ENCODE data around the gene ADRB2. TPM values are rescaled to one million over a fixed set of nuclear protein-coding genes. Genes with fewer than 3 reads are reported as not detected.

ADRB2 gene
- total and polyA plus RNA-seq, 8 donors, result 0.70 to 14.2 (median 1.6) TPM

DNA sequence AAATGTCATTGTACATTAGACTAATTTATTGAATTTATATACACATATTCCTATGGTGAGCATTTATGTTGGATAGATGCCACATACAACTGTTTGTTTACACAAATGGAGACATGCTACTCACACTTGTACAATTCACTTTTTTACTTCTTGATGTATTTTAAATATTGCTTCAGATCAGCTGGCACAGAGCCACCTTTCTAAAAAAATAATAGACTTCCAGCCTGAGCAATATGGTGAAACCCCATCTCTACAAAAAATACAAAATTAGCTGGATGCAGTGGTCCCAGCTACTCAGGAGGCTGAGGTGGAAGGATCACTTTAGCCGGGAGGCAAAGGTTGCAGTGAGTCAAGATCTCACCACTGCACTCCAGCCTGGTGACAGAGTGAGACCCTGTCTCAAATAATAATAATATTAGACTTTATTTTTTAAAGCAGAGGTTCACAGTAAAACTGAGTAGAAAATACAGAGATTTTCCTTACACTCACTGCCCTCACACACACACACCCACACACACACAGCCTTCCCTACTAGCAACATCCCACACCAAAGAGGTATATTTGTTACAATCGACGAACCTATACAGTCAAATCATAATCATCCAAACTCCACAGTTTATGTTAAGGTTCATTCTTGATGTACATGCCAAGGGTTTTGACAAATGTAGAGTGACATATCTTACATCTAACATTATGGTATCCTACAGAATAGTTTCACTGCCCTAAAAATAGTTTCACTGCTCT, 16.5 kb upstream of the ADRB2 start:
- TF ChIP-seq, protein P1, sequence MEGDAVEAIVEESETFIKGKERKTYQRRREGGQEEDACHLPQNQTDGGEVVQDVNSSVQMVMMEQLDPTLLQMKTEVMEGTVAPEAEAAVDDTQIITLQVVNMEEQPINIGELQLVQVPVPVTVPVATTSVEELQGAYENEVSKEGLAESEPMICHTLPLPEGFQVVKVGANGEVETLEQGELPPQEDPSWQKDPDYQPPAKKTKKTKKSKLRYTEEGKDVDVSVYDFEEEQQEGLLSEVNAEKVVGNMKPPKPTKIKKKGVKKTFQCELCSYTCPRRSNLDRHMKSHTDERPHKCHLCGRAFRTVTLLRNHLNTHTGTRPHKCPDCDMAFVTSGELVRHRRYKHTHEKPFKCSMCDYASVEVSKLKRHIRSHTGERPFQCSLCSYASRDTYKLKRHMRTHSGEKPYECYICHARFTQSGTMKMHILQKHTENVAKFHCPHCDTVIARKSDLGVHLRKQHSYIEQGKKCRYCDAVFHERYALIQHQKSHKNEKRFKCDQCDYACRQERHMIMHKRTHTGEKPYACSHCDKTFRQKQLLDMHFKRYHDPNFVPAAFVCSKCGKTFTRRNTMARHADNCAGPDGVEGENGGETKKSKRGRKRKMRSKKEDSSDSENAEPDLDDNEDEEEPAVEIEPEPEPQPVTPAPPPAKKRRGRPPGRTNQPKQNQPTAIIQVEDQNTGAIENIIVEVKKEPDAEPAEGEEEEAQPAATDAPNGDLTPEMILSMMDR (IDR thresholded peaks at IDR 0.05), result no peak
- Histone ChIP-seq H3K27me3 (no peaks in the 10 kb centered on the region), H3K4me3 (peak overlapping the region in 1 of 2 donors; percentile 22), H3K27ac (peak overlapping the region; percentile 35 to 95), H3K36me3 (no peaks in the 10 kb centered on the region), H3K4me1 (peaks cover 34 to 70% of the 10 kb centered on the region in 2 donors), H3K9me3 (no peaks in the 10 kb centered on the region)
- intact Hi-C loops (cut with DNase I), result no loop called here
- ATAC-seq, result no peak
- DNase-seq, result no peak

DNA sequence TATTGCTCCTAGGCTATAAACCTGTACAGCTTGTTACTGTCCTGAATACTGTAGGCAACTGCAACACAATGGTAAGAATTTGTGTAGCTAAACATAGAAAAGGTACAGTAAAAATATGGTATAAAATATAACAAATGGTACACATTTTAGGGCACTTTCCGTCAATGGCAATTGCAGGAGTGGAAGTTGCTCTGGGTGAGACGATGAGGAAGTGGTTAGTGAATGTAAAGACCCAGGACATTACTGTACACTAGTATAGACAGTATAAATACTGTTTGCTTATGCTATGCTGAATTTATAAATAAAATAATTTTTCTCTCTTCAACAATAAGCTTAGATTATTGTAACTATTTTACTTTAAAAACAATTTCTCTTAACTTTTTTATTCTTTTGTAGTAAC, 15.6 kb upstream of the ADRB2 start:
- no peak for ATAC-seq
- no peaks in the 10 kb centered on the region for H3K27me3 ChIP-seq
- H3K4me1 ChIP-seq, result peaks cover 26 to 61% of the 10 kb centered on the region in 2 donors
- no peaks in the 10 kb centered on the region for H3K36me3 ChIP-seq
- H3K27ac ChIP-seq, result peak overlapping the region in 1 of 2 donors; percentile 95
- intact Hi-C loops (cut with DNase I), result no loop called here
- TF ChIP-seq, protein P1 (IDR thresholded peaks at IDR 0.05), result no peak
- DNase-seq, result no peak
- H3K4me3 ChIP-seq, result no peak overlapping the region
- H3K9me3 ChIP-seq, result no peaks in the 10 kb centered on the region

DNA sequence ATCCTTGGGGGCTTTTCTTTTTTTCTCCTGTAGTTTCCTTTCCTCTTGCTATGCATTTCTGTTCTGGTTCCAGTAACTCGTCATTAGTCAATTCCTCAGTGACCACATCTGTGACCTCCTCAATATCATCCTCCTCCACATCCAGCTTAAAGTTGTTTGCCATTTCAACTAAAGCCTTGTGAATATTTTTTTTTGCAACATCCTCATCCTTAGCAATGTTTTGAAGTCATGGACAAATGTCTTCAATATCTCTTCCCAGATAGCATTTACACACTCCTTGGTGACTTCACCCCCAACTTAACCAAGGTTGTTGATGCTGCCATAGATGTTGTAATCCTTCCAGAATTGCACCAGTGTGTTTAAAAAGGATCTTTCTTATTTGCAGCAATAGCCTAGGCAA, 14.7 kb upstream of the ADRB2 start:
- H3K27me3 ChIP-seq, result no peaks in the 10 kb centered on the region
- DNase-seq, result no peak
- no peak overlapping the region for H3K4me3 ChIP-seq
- H3K4me1 ChIP-seq, result peaks cover 26 to 60% of the 10 kb centered on the region in 2 donors
- no peaks in the 10 kb centered on the region for H3K36me3 ChIP-seq
- no peaks in the 10 kb centered on the region for H3K9me3 ChIP-seq
- ATAC-seq, result no peak
- TF ChIP-seq, protein P1 (IDR thresholded peaks at IDR 0.05), result no peak
- peak overlapping the region in 1 of 2 donors; percentile 95 for H3K27ac ChIP-seq
- intact Hi-C loops (cut with DNase I), result no loop called here

DNA sequence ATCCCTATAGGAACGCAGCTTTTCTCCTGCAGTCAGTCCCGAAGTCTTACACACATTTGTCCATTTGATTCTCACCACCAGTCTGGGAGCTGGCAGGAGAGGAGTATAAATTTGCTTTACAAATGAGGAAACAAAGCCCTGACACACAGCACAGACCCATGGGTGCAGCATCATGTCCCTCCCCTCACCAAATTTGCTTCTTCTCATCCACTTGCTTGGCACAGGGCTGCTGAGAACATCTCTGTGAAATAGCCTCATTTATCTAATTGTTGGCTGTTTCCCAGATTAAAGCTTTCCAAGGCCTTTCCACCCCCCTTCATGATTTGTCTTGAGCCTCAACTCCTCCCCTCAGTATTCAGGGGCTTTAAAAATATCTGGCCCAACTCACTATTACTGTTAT, 11.3 kb upstream of the ADRB2 start:
- peaks cover under 1 to 35% of the 10 kb centered on the region in 2 donors for H3K4me1 ChIP-seq
- intact Hi-C loops (cut with DNase I), result no loop called here
- ATAC-seq, result no peak
- no peak overlapping the region for H3K27ac ChIP-seq
- TF ChIP-seq, protein P1 (IDR thresholded peaks at IDR 0.05), result no peak
- H3K27me3 ChIP-seq, result no peaks in the 10 kb centered on the region
- no peak overlapping the region for H3K4me3 ChIP-seq
- no peaks in the 10 kb centered on the region for H3K9me3 ChIP-seq
- no peaks in the 10 kb centered on the region for H3K36me3 ChIP-seq
- DNase-seq, result no peak

DNA sequence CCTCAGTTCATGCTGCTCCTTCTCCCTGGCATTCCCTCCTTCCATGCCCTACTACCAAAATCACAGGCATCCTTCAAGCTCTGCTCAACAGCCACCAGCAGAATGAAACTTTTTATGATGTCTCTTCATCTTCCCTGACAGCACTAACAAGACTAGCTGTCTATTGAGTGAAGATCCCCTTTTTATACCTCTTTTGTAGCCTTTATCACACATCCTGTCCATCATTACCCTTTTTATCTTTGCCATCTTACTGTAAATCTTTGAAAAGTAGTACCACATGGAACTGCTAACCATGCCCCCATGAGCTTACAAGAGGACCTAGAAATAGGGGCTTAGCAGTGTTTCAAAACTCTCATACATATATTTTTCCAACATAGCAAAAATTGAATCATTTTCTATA, 10.8 kb upstream of the ADRB2 start:
- Histone ChIP-seq H3K4me1 (peaks cover 0 to 35% of the 10 kb centered on the region in 2 donors), H3K36me3 (no peaks in the 10 kb centered on the region), H3K27ac (no peak overlapping the region), H3K9me3 (no peaks in the 10 kb centered on the region), H3K4me3 (no peak overlapping the region), H3K27me3 (no peaks in the 10 kb centered on the region)
- intact Hi-C loops (cut with DNase I), result no loop called here
- TF ChIP-seq, protein P1 (IDR thresholded peaks at IDR 0.05), result no peak
- ATAC-seq (no peak), DNase-seq (no peak)

Data from left lung (tissue), 10 donors.